Measurements from ENCODE around the gene CAPN10.

The CAPN10 gene

GRCh38 chr2:240588669-240589068, 2.1 kb downstream of the CAPN10 start:
- DNase-seq (ENCODE audit: low read depth in 3 of 3, low spot score in 1 of 3), result no peak

DNA sequence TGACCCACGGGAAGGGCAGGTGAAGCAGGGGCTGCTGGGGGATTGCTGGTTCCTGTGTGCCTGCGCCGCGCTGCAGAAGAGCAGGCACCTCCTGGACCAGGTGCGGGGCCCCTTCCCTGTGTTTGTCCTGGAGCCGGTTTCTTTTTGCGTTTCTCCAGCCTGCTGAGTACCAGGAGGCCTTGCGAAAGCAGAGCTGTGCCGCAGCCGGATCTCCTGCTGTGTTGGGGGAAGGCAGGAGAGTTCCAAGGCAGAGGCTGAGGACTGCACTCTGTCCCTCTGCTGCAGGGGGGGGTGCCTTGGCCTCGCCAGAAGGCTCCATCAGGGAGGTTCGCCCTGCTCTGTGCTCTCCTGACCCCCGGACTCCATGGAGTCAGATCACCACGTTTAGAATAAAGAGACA, 2.8 kb downstream of the CAPN10 start:
- no peak for DNase-seq (ENCODE audit: low read depth in 3 of 3, low spot score in 1 of 3)

GRCh38 chr2:240589850-240590525, 3.5 kb downstream of the CAPN10 start:
- DNase-seq (ENCODE audit: low read depth in 3 of 3, low spot score in 1 of 3), result no peak

DNA sequence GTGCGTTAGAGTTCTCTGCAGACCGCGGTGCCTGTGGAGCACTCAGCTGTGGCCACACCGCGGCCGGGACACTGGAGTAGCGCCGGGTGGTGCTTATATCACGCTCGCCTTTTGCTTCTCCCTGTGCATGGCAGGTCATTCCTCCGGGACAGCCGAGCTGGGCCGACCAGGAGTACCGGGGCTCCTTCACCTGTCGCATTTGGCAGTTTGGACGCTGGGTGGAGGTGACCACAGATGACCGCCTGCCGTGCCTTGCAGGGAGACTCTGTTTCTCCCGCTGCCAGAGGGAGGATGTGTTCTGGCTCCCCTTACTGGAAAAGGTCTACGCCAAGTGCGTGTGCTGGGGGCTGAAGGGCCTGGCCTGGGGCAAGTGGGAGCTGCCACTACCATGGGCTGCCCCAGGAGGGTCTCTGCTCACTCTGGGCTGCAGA, 4.2 kb downstream of the CAPN10 start:
- no peak for DNase-seq (ENCODE audit: low read depth in 3 of 3, low spot score in 1 of 3)

DNA sequence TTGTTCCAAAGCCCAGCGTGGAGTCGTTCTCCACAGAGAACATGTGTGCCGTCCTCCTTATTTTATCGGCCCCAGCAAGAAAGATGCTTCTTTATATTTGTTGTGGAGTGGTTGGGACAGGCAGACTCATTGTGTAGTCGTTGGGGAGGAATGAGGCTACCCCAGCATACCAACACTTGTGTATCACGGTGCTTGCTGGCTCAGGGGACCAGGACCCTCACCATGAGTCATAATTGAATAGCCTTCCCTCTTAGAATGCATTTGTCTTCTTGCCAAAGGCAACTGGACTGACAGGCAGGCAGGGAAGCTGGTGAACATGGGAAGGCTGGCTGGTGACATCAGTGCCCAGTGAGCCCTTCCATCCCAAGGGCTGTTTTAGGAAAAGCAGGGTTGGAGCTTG, 4.7 kb downstream of the CAPN10 start:
- no peak for DNase-seq (ENCODE audit: low read depth in 3 of 3, low spot score in 1 of 3)

DNA sequence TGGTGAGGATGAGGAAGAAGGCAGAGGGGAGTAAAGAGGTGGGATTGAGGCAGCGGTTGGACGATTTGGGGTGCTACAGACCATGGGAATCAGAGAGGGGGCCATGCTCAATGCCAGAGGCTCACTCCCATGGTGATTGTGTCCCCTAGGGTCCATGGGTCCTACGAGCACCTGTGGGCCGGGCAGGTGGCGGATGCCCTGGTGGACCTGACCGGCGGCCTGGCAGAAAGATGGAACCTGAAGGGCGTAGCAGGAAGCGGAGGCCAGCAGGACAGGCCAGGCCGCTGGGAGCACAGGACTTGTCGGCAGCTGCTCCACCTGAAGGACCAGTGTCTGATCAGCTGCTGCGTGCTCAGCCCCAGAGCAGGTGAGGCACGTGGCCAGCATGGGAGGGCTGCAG, 5.2 kb downstream of the CAPN10 start:
- no peak for DNase-seq (ENCODE audit: low read depth in 3 of 3, low spot score in 1 of 3)

GRCh38 chr2:240593026-240593702, 6.6 kb downstream of the CAPN10 start:
- DNase-seq (ENCODE audit: low read depth in 3 of 3, low spot score in 1 of 3), result no peak

DNA sequence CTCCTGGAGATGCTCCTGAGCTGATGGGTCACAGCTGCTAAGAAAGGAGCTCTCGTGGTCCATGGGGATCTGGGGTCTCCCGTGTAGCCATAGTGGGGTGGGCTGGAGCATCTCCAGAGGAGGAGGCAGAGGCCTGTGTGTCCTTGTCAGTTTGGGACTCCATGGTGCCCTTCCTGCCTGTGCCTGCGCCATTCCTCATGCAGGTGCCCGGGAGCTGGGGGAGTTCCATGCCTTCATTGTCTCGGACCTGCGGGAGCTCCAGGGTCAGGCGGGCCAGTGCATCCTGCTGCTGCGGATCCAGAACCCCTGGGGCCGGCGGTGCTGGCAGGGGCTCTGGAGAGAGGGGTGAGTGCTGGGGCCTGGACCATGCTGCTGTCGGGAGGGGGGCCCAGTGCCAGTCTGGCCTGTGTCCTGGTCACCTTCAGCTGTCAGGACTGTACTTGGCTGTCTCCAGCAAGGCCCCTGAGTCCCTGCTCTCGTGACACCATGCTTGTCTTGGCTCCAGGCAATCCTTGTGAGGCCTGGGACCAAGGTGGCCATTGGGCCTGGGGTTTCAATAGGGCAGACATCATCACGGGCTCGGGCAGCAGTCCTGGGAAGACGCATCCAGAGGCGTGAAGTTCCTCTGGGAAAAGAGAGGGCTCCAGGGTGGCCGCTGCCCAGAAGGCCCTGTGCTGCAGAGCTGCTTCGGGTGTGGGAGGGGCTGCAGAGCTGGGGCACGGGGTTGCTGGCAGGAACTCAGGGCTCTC, 7.3 kb downstream of the CAPN10 start:
- DNase-seq (ENCODE audit: low read depth in 3 of 3, low spot score in 1 of 3), result no peak

DNA sequence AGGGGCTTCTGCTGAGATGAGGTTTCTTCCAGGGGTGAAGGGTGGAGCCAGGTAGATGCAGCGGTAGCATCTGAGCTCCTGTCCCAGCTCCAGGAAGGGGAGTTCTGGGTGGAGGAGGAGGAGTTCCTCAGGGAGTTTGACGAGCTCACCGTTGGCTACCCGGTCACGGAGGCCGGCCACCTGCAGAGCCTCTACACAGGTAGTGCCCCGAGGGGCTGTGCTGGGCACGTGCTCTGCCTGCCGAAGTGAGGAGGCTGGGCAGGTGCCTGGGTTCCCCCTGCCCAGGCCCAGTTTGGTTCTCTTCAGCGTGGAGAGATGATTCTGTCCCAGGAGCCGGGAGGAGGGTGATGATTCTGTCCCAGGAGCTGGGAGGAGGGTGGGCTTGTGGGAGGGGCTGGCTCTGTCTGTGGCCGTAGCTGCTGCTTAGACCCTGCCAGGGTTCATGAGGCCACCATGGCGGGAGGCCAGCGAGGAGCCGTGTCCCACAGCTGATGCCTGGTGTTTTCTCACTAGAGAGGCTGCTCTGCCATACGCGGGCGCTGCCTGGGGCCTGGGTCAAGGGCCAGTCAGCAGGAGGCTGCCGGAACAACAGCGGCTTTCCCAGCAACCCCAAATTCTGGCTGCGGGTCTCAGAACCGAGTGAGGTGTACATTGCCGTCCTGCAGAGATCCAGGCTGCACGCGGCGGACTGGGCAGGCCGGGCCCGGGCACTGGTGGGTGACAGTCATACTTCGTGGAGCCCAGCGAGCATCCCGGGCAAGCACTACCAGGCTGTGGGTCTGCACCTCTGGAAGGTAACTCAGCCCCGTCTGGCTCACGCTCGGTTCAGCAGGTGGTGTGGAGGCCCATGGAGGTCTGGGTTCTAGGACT, 8.2 kb downstream of the CAPN10 start:
- no peak for DNase-seq (ENCODE audit: low read depth in 3 of 3, low spot score in 1 of 3)

- DNase-seq (ENCODE audit: low read depth in 3 of 3, low spot score in 1 of 3), result no peak
These were observed 9.0 kb downstream of the CAPN10 start for GRCh38 chr2:240595381-240596079.

DNA sequence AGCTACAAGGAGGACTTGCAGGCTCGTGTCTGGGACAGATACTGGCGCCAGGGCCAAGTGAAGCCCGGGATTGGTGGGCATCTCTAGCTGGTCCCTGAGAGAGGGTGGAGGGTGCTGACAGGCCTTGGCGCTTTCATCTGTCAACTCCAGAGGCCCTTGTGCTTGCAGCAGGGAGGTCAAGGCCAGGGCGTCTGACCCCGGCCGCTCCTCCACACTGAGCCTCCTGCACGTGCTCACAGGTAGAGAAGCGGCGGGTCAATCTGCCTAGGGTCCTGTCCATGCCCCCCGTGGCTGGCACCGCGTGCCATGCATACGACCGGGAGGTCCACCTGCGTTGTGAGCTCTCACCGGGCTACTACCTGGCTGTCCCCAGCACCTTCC, 9.5 kb downstream of the CAPN10 start:
- no peak for DNase-seq (ENCODE audit: low read depth in 3 of 3, low spot score in 1 of 3)

DNA sequence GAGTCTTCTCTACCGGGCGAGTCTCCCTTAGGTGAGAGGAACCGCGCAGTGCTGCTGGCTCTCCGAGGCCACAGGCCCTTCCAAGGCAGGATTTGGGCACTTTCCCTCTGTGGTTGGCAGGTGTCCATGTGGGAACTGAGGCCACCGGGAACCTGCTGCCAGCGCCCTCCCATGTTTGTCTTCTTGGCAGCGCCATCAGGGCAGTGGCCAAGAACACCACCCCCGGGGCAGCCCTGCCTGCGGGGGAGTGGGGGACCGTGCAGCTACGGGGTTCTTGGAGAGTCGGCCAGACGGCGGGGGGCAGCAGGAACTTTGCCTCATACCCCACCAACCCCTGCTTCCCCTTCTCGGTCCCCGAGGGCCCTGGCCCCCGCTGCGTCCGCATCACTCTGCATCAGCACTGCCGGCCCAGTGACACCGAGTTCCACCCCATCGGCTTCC, 10.0 kb downstream of the CAPN10 start:
- no peak for DNase-seq (ENCODE audit: low read depth in 3 of 3, low spot score in 1 of 3)

DNA sequence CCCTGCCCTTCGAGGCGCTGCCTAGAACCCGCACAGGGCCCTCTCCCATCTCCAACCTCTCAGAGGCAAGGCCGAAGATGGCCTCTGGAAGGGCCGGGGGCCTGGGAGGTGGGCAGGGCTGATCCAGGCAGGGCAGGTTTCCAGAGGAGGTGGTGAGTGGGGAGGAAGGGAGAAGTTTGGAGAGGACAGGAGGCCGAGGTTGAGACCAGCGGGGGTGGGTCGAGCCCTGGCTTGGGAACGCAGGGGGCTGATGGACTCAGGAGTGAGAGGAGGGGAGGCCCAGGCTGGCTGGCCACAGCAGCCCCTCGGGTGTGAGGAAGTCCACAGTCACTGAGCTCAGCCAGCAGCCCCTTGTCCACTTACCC, 10.5 kb downstream of the CAPN10 start:
- DNase-seq (ENCODE audit: low read depth in 3 of 3, low spot score in 1 of 3), result no peak

GRCh38 chr2:240597419-240598181, 11.1 kb downstream of the CAPN10 start:
- DNase-seq (ENCODE audit: low read depth in 3 of 3, low spot score in 1 of 3), result no peak

GRCh38 chr2:240598311-240598911, 11.9 kb downstream of the CAPN10 start:
- no peak for DNase-seq (ENCODE audit: low read depth in 3 of 3, low spot score in 1 of 3)

DNA sequence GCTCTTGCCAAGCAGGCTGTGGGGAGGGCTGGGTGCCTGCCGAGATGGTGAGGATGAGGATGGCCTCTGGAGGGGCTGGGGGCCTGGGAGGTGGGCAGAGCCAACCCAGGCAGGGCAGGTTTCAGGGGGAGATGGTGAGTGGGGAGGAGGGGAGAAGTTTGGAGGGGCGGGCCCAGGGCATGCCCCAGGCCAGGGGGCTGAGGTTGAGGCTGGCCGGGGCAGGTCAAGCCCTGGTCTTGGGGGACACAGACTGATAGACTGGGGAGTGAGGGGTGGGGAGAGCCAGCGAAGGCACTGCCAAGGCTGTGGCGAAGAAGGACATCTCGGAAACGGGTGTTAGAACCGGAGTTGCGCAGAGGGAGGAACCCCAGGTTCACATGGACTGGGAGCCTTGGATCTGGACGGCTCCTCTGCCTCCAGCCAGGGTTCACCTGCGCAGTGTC, 12.6 kb downstream of the CAPN10 start:
- DNase-seq (ENCODE audit: low read depth in 3 of 3, low spot score in 1 of 3), result no peak

DNA sequence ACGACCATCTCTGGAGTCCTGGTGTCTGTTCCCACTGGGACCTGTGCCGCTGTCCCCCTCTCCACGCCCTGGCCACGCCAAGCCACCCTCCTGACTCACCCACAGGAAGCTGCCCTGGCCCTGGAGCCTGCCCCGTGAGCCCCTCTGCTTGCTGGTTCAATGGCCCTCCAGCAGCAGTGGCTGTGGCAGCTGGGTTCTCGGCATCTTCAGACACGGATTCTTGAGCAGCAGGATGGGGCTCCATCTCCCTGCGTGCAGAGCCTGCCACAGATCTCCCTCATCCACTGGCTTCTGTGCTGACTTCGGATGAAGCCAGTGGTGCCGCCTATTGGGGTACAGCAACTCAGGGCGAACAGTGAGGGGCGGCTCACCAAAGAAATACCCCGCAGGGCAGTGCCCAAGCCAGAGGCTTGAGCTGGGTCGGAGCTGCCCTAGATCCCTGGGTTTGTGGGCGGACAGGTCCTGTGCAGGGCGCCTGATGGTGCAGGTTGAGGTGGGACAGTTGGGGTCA, 14.0 kb downstream of the CAPN10 start:
- DNase-seq (ENCODE audit: low read depth in 3 of 3, low spot score in 1 of 3), result no peak

GRCh38 chr2:240601061-240601830, 14.7 kb downstream of the CAPN10 start:
- DNase-seq (ENCODE audit: low read depth in 3 of 3, low spot score in 1 of 3), result no peak

DNA sequence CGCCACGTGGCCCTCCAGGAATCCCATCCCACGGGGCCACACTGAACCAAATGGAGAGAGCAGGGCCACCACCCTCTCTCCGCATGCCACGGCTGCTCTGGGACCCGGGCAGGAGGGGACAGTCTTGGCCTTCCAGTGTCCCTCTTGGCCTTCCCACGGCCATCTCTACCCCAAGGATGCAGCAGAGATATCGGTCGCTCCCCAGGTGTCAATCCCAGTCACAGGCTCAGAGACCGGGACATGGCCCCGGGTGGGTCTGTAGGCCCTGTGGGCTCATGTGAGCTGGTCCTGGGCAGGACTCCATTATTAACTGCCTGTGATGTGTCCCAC, 15.3 kb downstream of the CAPN10 start:
- DNase-seq (ENCODE audit: low read depth in 3 of 3, low spot score in 1 of 3), result no peak

Data from stimulated activated CD4-positive, alpha-beta T cell treated with anti-CD3 and anti-CD28 coated beads, TNF-alpha, amount 100 ng/mL, for 1 hour (primary cell).